SK-N-SH (cell line): Measurements from ENCODE around the gene TASP1. TPM values are rescaled to one million over a fixed set of nuclear protein-coding genes. Genes with fewer than 3 reads are reported as not detected.

Source experiments
- CTCF ChIA-PET: fragments of 300-600, 350-600 bp; formaldehyde crosslinking; extraction: SDS; loops from one replicate; lab custom pipeline; 2021; lab: Yijun Ruan, JAX
- POLR2A ChIA-PET: fragments of 350-600 bp; sonication (Branson Sonifier 250); formaldehyde crosslinking; extraction: SDS; loops from one replicate; lab custom pipeline; 2020; ENCODE audit warnings: antibody characterized with exemption, inconsistent platforms; lab: Yijun Ruan, JAX
- DNase-seq: peaks from one replicate; pipeline ENCODE4 v3.0.0; 2012
- H2AFZ ChIP-seq: fragments of 200-600 bp; sonication (generic); 2 replicates; pipeline ENCODE4 v1.8.1; 2016; ENCODE audit warnings: antibody characterized with exemption, mild to moderate bottlenecking, low read depth
- H3F3A ChIP-seq: fragments of 200-600 bp; sonication (generic); replicated peaks from 2 replicates; pipeline ENCODE3; 2016; ENCODE audit warnings: antibody characterized with exemption, mild to moderate bottlenecking; ENCODE audit not compliant: insufficient read depth
- H3K27ac ChIP-seq, 2 experiments: fragments of 200-500 bp in 1 of 2; fragments of 200-600 bp in 1 of 2; sonication (Bioruptor generic) in 1 of 2; sonication (generic), shearing (Covaris generic) in 1 of 2; 2 replicates each; pipeline versions ENCODE4 v1.5.1 to v1.6.1; 2014 to 2016; ENCODE audit warnings: low read depth in 2 of 2, inconsistent platforms in 1 of 2, low read length in 1 of 2, mild to moderate bottlenecking in 1 of 2, mixed read lengths in 1 of 2
- H3K27me3 ChIP-seq: fragments of 200-600 bp; sonication (generic), shearing (Covaris generic); 2 replicates; pipeline ENCODE4 v1.6.1; 2016; ENCODE audit warnings: mixed run types; ENCODE audit not compliant: insufficient read depth
- H3K36me3 ChIP-seq, 2 experiments: fragments of 200-500 bp in 1 of 2; fragments of 200-600 bp in 1 of 2; sonication (Bioruptor generic) in 1 of 2; sonication (generic) in 1 of 2; replicated peaks in 1 of 2; 2 replicates each; pipeline versions ENCODE3 to v1.5.1; 2014 to 2016; ENCODE audit warnings: low read length in 1 of 2, mild to moderate bottlenecking in 1 of 2; ENCODE audit not compliant: insufficient read depth in 2 of 2, control insufficient read depth in 1 of 2
- H3K4me1 ChIP-seq, 2 experiments: fragments of 200-500 bp in 1 of 2; fragments of 200-600 bp in 1 of 2; sonication (Bioruptor generic) in 1 of 2; sonication (generic), shearing (Covaris generic) in 1 of 2; 2 replicates each; pipeline versions ENCODE4 v1.5.1 to v1.6.1; 2014 to 2016; ENCODE audit warnings: low read depth in 1 of 2, low read length in 1 of 2, mixed run types in 1 of 2; ENCODE audit not compliant: insufficient read depth in 2 of 2, control insufficient read depth in 1 of 2
- H3K4me2 ChIP-seq: fragments of 200-600 bp; sonication (generic), shearing (Covaris generic); 2 replicates; pipeline ENCODE4 v1.6.1; 2017; ENCODE audit warnings: mixed run types
- H3K4me3 ChIP-seq, 2 experiments: fragments of 200-500 bp in 1 of 2; fragments of 200-600 bp in 1 of 2; sonication (Bioruptor generic) in 1 of 2; sonication (generic), shearing (Covaris generic) in 1 of 2; 2 replicates each; pipeline versions ENCODE4 v1.5.1 to v1.8.1; 2014 to 2016; ENCODE audit warnings: low read depth in 2 of 2, inconsistent platforms in 1 of 2, low read length in 1 of 2, mild to moderate bottlenecking in 1 of 2, mixed read lengths in 1 of 2, moderate library complexity in 1 of 2
- H3K79me2 ChIP-seq: fragments of 200-600 bp; sonication (generic); 2 replicates; pipeline ENCODE4 v1.8.1; 2017; ENCODE audit warnings: mild to moderate bottlenecking; ENCODE audit not compliant: insufficient read depth
- H3K9ac ChIP-seq: fragments of 200-600 bp; sonication (generic); 2 replicates; pipeline ENCODE4 v1.6.1; 2017; ENCODE audit warnings: mixed run types
- H3K9me2 ChIP-seq: fragments of 200-600 bp; sonication (generic); 2 replicates; pipeline ENCODE4 v1.6.1; 2017; ENCODE audit warnings: mixed run types
- H3K9me3 ChIP-seq: fragments of 200-600 bp; sonication (generic); 2 replicates; pipeline ENCODE4 v1.6.1; 2017; ENCODE audit warnings: mixed run types, mild to moderate bottlenecking, moderate library complexity
- H4K20me1 ChIP-seq: fragments of 200-600 bp; sonication (generic); 2 replicates; pipeline ENCODE4 v1.6.1; 2017; ENCODE audit warnings: mild to moderate bottlenecking, mixed run types; ENCODE audit not compliant: insufficient read depth
- CTCF ChIP-seq: fragments of 200-600 bp; sonication (generic); IDR thresholded peaks from 2 replicates; pipeline ENCODE4 v1.6.1; 2017; ENCODE audit warnings: antibody characterized with exemption, mild to moderate bottlenecking, moderate library complexity
- FOSL2 ChIP-seq: IDR thresholded peaks from 2 replicates; pipeline ENCODE4 v1.4.0; 2012; ENCODE audit warnings: low read depth, mild to moderate bottlenecking, moderate library complexity, borderline replicate concordance
- FOXJ3 ChIP-seq: sonication (generic); formaldehyde crosslinking; IDR thresholded peaks from 2 replicates; pipeline ENCODE4 v1.5.1; 2020; ENCODE audit warnings: mild to moderate bottlenecking, missing genetic modification reagents
- GABPA ChIP-seq: IDR thresholded peaks from 2 replicates; pipeline ENCODE4 v1.4.0; 2012; ENCODE audit warnings: low read depth, mild to moderate bottlenecking
- GATA2 ChIP-seq: sonication (generic); formaldehyde crosslinking; IDR thresholded peaks from 2 replicates; pipeline ENCODE4 v1.5.0; 2020; ENCODE audit warnings: mild to moderate bottlenecking, missing genetic modification reagents
- IRF3 ChIP-seq: fragments of 150-350 bp; IDR thresholded peaks from 2 replicates; pipeline ENCODE4 v1.6.1; 2016; ENCODE audit warnings: mild to moderate bottlenecking, low read depth, low read length
- JUND ChIP-seq: IDR thresholded peaks from 2 replicates; pipeline ENCODE4 v1.4.0; 2012
- MAX ChIP-seq: IDR thresholded peaks from 2 replicates; pipeline ENCODE4 v1.4.0; 2012; ENCODE audit warnings: low read depth
- MXI1 ChIP-seq: IDR thresholded peaks from 2 replicates; pipeline ENCODE4 v1.6.1; 2012; ENCODE audit warnings: mild to moderate bottlenecking, low read depth, low read length, improper control_type of control experiment
- PBX3 ChIP-seq: IDR thresholded peaks from 2 replicates; pipeline ENCODE4; 2012
- POLR2AphosphoS5 ChIP-seq: IDR thresholded peaks from 2 replicates; pipeline ENCODE4 v1.6.1; 2012; ENCODE audit warnings: low read depth, low read length
- RAD21 ChIP-seq: IDR thresholded peaks from 2 replicates; pipeline ENCODE4 v1.6.1; 2012; ENCODE audit warnings: mild to moderate bottlenecking, low read length
- RCOR1 ChIP-seq: fragments of 150-350 bp; IDR thresholded peaks from 2 replicates; pipeline ENCODE4 v1.6.1; 2017; ENCODE audit warnings: antibody characterized with exemption, low read length
- SMC3 ChIP-seq: IDR thresholded peaks from 2 replicates; pipeline ENCODE4 v1.6.1; 2012; ENCODE audit warnings: low read depth, low read length, improper control_type of control experiment
- TAF1 ChIP-seq: IDR thresholded peaks from 2 replicates; pipeline ENCODE4 v1.6.1; 2012; ENCODE audit warnings: low read depth, mild to moderate bottlenecking, low read length, moderate library complexity, borderline replicate concordance
- TCF12 ChIP-seq: IDR thresholded peaks from 2 replicates; pipeline ENCODE4 v1.4.0; 2012
- TEAD4 ChIP-seq: IDR thresholded peaks from 2 replicates; pipeline ENCODE4 v1.4.0; 2012; ENCODE audit warnings: mild to moderate bottlenecking, borderline replicate concordance; ENCODE audit not compliant: insufficient read depth
- USF2 ChIP-seq: fragments of 150-350 bp; IDR thresholded peaks from 2 replicates; pipeline ENCODE4 v1.6.1; 2017; ENCODE audit warnings: antibody characterized with exemption, low read length, low read depth, borderline replicate concordance
- YY1 ChIP-seq: IDR thresholded peaks from 2 replicates; pipeline ENCODE4 v1.4.0; 2012; ENCODE audit warnings: low read depth, mild to moderate bottlenecking
- WGBS: methylation state at CpG from one replicate; pipeline ENCODE4 v1.1.6; 2017; ENCODE audit warnings: low lambda C conversion rate; 5-methylcytosine and 5-hydroxymethylcytosine counted together
- polyA plus RNA-seq, 3 experiments: library from polyadenylated mRNA; depleted of rRNA; stranded (reverse); fragments of >200 nt; gene quantifications; 2 replicates each; pipeline ENCODE4 v1.2.3, GENCODE V29; 2012

TASP1 gene
- polyA plus RNA-seq, 1 of the 3 experiments (the other 2 are of a cell fraction) = 5.9 TPM

DNA sequence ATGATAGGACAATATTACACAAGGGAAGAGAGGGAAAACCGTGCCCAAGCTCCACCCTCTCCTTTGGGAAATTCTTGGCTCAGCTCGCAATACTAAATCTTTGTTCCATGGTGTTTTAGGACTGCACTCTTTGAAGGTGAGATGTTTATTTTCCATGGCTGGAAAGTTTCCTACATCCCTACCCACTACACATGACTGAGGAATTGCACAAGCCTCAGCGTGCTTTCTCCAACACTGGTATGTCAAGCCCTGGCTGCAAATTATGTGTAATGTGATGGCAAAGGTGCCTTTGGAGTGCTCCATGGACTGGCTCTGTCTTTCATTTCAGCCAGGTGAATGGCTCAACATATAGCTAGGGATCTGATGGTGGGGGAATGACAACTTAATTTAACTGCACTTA lies 283.3 kb downstream of the TASP1 start:
- Histone ChIP-seq H4K20me1 (no peaks in the 10 kb centered on the region), H3K4me1 (no peaks in the 10 kb centered on the region), H3F3A (no peaks in the 10 kb centered on the region), H3K9me2 (no peaks in the 10 kb centered on the region), H3K4me2 (no peak overlapping the region), H2AFZ (no peak overlapping the region), H3K27me3 (no peaks in the 10 kb centered on the region), H3K79me2 (no peaks in the 10 kb centered on the region), H3K9ac (no peak overlapping the region), H3K36me3 (no peaks in the 10 kb centered on the region), H3K27ac (no peak overlapping the region), H3K9me3 (no peaks in the 10 kb centered on the region), H3K4me3 (no peak overlapping the region)
- ChIA-PET POLR2A (no interaction called here), CTCF (interaction anchor here (0.6 to 1.4 kb wide), 2 partner anchors 15 to 498 kb away, joined by 3 read pairs; no protein-coding TSS in a partner anchor)
- DNase-seq = no peak
- WGBS = 24% methylated on average over 3 of the region's 3 CpGs
- TF ChIP-seq SMC3 (no peak), RAD21 (no peak), FOSL2 (no peak), GATA2 (no peak), FOXJ3 (CRISPR knock-in tag) (no peak), GABPA (no peak), YY1 (no peak), MXI1 (no peak), MAX (no peak), RCOR1 (no peak), TCF12 (no peak)

- H3F3A ChIP-seq = no peaks in the 10 kb centered on the region
- no peaks in the 10 kb centered on the region for H3K9me3 ChIP-seq
- DNase-seq = no peak
- WGBS = 69% methylated on average over 2 of the region's 2 CpGs
- no peak overlapping the region for H3K9ac ChIP-seq
- no peaks in the 10 kb centered on the region for H3K79me2 ChIP-seq
- H3K9me2 ChIP-seq = no peaks in the 10 kb centered on the region
- H3K4me1 ChIP-seq = no peaks in the 10 kb centered on the region
- H3K36me3 ChIP-seq = no peaks in the 10 kb centered on the region
- H3K4me3 ChIP-seq = no peak overlapping the region
- no peaks in the 10 kb centered on the region for H3K27me3 ChIP-seq
- CTCF ChIA-PET = no interaction called here
- H3K4me2 ChIP-seq = no peak overlapping the region
- H2AFZ ChIP-seq = no peak overlapping the region
- POLR2A ChIA-PET = no interaction called here
- H3K27ac ChIP-seq = no peak overlapping the region
- no peaks in the 10 kb centered on the region for H4K20me1 ChIP-seq
- no peak for TF ChIP-seq USF2
- no peak for TF ChIP-seq TEAD4
- TF ChIP-seq GABPA = no peak
- TF ChIP-seq CTCF = no peak
- TF ChIP-seq PBX3 = no peak
- TF ChIP-seq POLR2AphosphoS5 = no peak
- no peak for TF ChIP-seq JUND
- TF ChIP-seq FOSL2 = no peak
- TF ChIP-seq TAF1 = no peak
- TF ChIP-seq IRF3 = no peak
Measured at GRCh38 chr20:13353261-13353945, 285.3 kb downstream of the TASP1 start.
